OCI-LY3 (cell line): ENCODE data around the gene VGLL4.

Source experiments
- H2AFZ ChIP-seq: fragments of 200-600, 300-600 bp; shearing (Covaris generic); 2 replicates; pipeline ENCODE4 v1.6.0; 2014; ENCODE audit warnings: antibody characterized with exemption, low read depth, low read length
- H3K27ac ChIP-seq: fragments of 200-600, 300-600 bp; sonication (generic); 2 replicates; pipeline ENCODE4 v1.5.1; 2014; ENCODE audit warnings: mild to moderate bottlenecking, low read length, moderate library complexity, mixed read lengths
- H3K27me3 ChIP-seq: fragments of 200-600, 300-600 bp; sonication (generic); 2 replicates; pipeline ENCODE4 v1.6.1; 2014; ENCODE audit warnings: low read depth, low read length, mixed read lengths
- H3K36me3 ChIP-seq: fragments of 200-600, 300-600 bp; sonication (generic); replicated peaks from 2 replicates; pipeline ENCODE3; 2014; ENCODE audit warnings: low read depth, low read length, mixed read lengths
- H3K4me1 ChIP-seq: fragments of 300-600, 200-600 bp; sonication (generic); 2 replicates; pipeline ENCODE4 v1.6.1; 2014; ENCODE audit warnings: low read length, mixed read lengths
- H3K4me2 ChIP-seq: fragments of 200-600, 300-600 bp; sonication (generic); 2 replicates; pipeline ENCODE4 v1.6.1; 2014; ENCODE audit warnings: low read length, mixed read lengths
- H3K4me3 ChIP-seq: fragments of 300-600, 200-600 bp; sonication (generic); 2 replicates; pipeline ENCODE4 v1.5.1; 2014; ENCODE audit warnings: antibody characterized with exemption, mild to moderate bottlenecking, low read length, moderate library complexity
- H3K79me2 ChIP-seq: fragments of 300-600, 200-600 bp; shearing (Covaris generic); 2 replicates; pipeline ENCODE4 v1.6.1; 2014; ENCODE audit warnings: mild to moderate bottlenecking, low read length, mixed read lengths
- H3K9ac ChIP-seq: fragments of 300-600, 200-600 bp; shearing (Covaris generic); 2 replicates; pipeline ENCODE4 v1.6.0; 2014; ENCODE audit warnings: mild to moderate bottlenecking, low read length, moderate library complexity
- H3K9me3 ChIP-seq: fragments of 200-600, 300-600 bp; shearing (Covaris generic); 2 replicates; pipeline ENCODE4 v1.6.1; 2014; ENCODE audit warnings: low read length, mixed read lengths; ENCODE audit not compliant: insufficient read depth
- H4K20me1 ChIP-seq: fragments of 200-600, 300-600 bp; sonication (generic); 2 replicates; pipeline ENCODE4 v1.6.1; 2016; ENCODE audit warnings: low read length, mixed read lengths; ENCODE audit not compliant: insufficient read depth
- CTCF ChIP-seq: fragments of 200-600, 300-600 bp; sonication (generic); IDR thresholded peaks from 2 replicates; pipeline ENCODE4 v1.5.1; 2014; ENCODE audit warnings: antibody characterized with exemption, low read length, low read depth
- EZH2phosphoT487 ChIP-seq: fragments of 200-600 bp; shearing (Covaris generic); IDR thresholded peaks from 2 replicates; pipeline ENCODE4 v1.6.1; 2018; ENCODE audit warnings: antibody characterized with exemption, mixed run types, low read depth

Gene VGLL4

GRCh38 chr3:11545186-11545851 is 98.4 kb downstream of the VGLL4 start:
- Histone ChIP-seq H3K79me2 (no peaks in the 10 kb centered on the region), H3K4me2 (no peak overlapping the region), H3K9ac (no peak overlapping the region), H3K27ac (no peak overlapping the region), H3K36me3 (no peaks in the 10 kb centered on the region), H3K4me3 (no peak overlapping the region), H3K4me1 (no peaks in the 10 kb centered on the region), H4K20me1 (no peaks in the 10 kb centered on the region), H3K27me3 (no peaks in the 10 kb centered on the region), H2AFZ (no peak overlapping the region), H3K9me3 (no peaks in the 10 kb centered on the region)
- TF ChIP-seq EZH2phosphoT487 (no peak), CTCF (no peak)

- Histone ChIP-seq H3K9ac (no peak overlapping the region), H3K27ac (no peak overlapping the region), H4K20me1 (no peaks in the 10 kb centered on the region)
These were observed 99.1 kb downstream of the VGLL4 start for GRCh38 chr3:11544412-11545181.

GRCh38 chr3:11543948-11544387 is 99.7 kb downstream of the VGLL4 start:
- Histone ChIP-seq H3K27ac (no peak overlapping the region), H4K20me1 (no peaks in the 10 kb centered on the region), H3K9me3 (no peaks in the 10 kb centered on the region), H3K79me2 (no peaks in the 10 kb centered on the region), H3K4me3 (no peak overlapping the region), H3K4me2 (no peak overlapping the region), H3K27me3 (no peaks in the 10 kb centered on the region), H3K9ac (no peak overlapping the region), H3K36me3 (no peaks in the 10 kb centered on the region), H3K4me1 (no peaks in the 10 kb centered on the region), H2AFZ (no peak overlapping the region)
- TF ChIP-seq EZH2phosphoT487 = no peak
- TF ChIP-seq CTCF = no peak

More at GRCh38 chr3:11544412-11545181, 99.1 kb downstream of the VGLL4 start:
- Histone ChIP-seq H3K79me2 (no peaks in the 10 kb centered on the region), H3K4me3 (no peak overlapping the region), H3K36me3 (no peaks in the 10 kb centered on the region), H3K4me1 (no peaks in the 10 kb centered on the region), H3K9me3 (no peaks in the 10 kb centered on the region), H3K4me2 (no peak overlapping the region), H2AFZ (no peak overlapping the region), H3K27me3 (no peaks in the 10 kb centered on the region)
- TF ChIP-seq EZH2phosphoT487 = no peak
- TF ChIP-seq CTCF = no peak

- no peak overlapping the region for H3K4me2 ChIP-seq
- no peaks in the 10 kb centered on the region for H3K9me3 ChIP-seq
- no peak for TF ChIP-seq EZH2phosphoT487
- no peak for TF ChIP-seq CTCF
- no peaks in the 10 kb centered on the region for H3K27me3 ChIP-seq
- no peaks in the 10 kb centered on the region for H3K36me3 ChIP-seq
- H3K27ac ChIP-seq = no peak overlapping the region
- H3K4me3 ChIP-seq = no peak overlapping the region
- no peak overlapping the region for H3K9ac ChIP-seq
- no peaks in the 10 kb centered on the region for H3K4me1 ChIP-seq
- H3K79me2 ChIP-seq = no peaks in the 10 kb centered on the region
- H4K20me1 ChIP-seq = no peaks in the 10 kb centered on the region
- no peak overlapping the region for H2AFZ ChIP-seq
These were observed 100.4 kb downstream of the VGLL4 start for GRCh38 chr3:11543141-11543947.
